Mammary epithelial cell (primary cell): ENCODE measurements around the gene ATE1.

ENCODE experiments used
- CTCF ChIP-seq, 2 donors: IDR thresholded peaks in 1 of 2; conservative IDR thresholded peaks in 1 of 2; 2 replicates each; pipeline ENCODE4 v1.5.1; 2011 to 2012; ENCODE audit warnings: inconsistent platforms in 2 of 2, low read length in 2 of 2, mild to moderate bottlenecking in 2 of 2, control low read depth in 1 of 2, low read depth in 1 of 2; ENCODE audit not compliant: insufficient read depth in 1 of 2; ENCODE audit errors: extremely low read depth in 1 of 2
- EZH2 ChIP-seq: IDR thresholded peaks from 2 replicates; pipeline ENCODE4 v1.6.1; 2012; ENCODE audit warnings: low read length, inconsistent platforms, borderline replicate concordance

DNA sequence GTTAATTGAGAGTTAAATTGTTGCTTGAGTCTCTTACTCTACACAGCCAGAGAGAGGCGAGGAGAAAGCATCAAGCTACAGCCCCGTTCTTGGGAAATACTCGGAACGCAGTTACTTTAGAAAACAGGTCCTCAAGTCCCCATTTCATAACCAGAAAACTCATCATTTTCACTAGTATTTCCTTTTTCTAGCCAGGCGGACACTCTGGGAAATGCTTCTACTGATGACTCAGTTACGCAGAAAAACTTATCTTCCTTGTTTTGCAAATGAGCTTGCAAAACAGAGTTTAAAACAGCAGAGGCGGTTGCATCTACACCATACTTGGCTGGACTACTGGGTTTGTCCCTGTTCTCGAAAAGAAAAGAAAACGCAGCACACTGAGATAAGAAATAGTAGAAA lies 218.2 kb downstream of the ATE1 start:
- TF ChIP-seq EZH2, result no peak
- TF ChIP-seq CTCF (conservative IDR thresholded peaks at IDR 0.05 in 1 of 2, IDR thresholded peaks at IDR 0.05 in 1 of 2; ENCODE audit: extremely low read depth in 1 of 2, insufficient read depth in 1 of 2, low read depth in 1 of 2, low read length in 2 of 2), result no peak
